Duodenal mucosa (tissue), 2 donors: ENCODE data around the gene ANP32B.
"Not testable (repeated sequence)": the region's sequence is repeated elsewhere in the genome, so short reads cannot be mapped to it uniquely, and the experiment has no call there.

ENCODE experiments used
- H3K27ac ChIP-seq: one replicate; pipeline ENCODE4 v1.7.0; 2013; ENCODE audit warnings: low read depth, low read length
- H3K27me3 ChIP-seq, 2 donors: one replicate each; pipeline ENCODE4 v1.7.0; 2013; ENCODE audit warnings: low read length in 2 of 2, control low read depth in 1 of 2; ENCODE audit not compliant: insufficient read depth in 2 of 2, control insufficient read depth in 1 of 2
- H3K36me3 ChIP-seq, 2 donors: one replicate each; pipeline ENCODE4 v1.7.0; 2013; ENCODE audit warnings: low read length in 2 of 2, control low read depth in 1 of 2; ENCODE audit not compliant: insufficient read depth in 2 of 2, control insufficient read depth in 1 of 2
- H3K4me1 ChIP-seq, 2 donors: one replicate each; pipeline ENCODE4 v1.7.0; 2013; ENCODE audit warnings: low read length in 2 of 2, control low read depth in 1 of 2; ENCODE audit not compliant: insufficient read depth in 2 of 2, control insufficient read depth in 1 of 2
- H3K4me3 ChIP-seq, 2 donors: one replicate each; pipeline ENCODE4 v1.7.0; 2013; ENCODE audit warnings: low read length in 2 of 2, low read depth in 1 of 2
- H3K9ac ChIP-seq, 2 donors: one replicate each; pipeline ENCODE4 v1.7.0; 2013; ENCODE audit warnings: low read length in 2 of 2, low read depth in 1 of 2
- H3K9me3 ChIP-seq, 2 donors: one replicate each; pipeline ENCODE4 v1.7.0; 2013; ENCODE audit warnings: low read length in 2 of 2, control low read depth in 1 of 2; ENCODE audit not compliant: control insufficient read depth in 1 of 2

Gene ANP32B

GRCh38 chr9:98019869-98020268 is 36.7 kb downstream of the ANP32B start:
- H3K4me3 ChIP-seq, H3K9me3 ChIP-seq, H3K4me1 ChIP-seq, H3K27me3 ChIP-seq, H3K9ac ChIP-seq: not testable (repeated sequence)
- Histone ChIP-seq H3K27ac (peak overlapping the region; percentile 53), H3K36me3 (peaks cover 18 to 56% of the 10 kb centered on the region in 2 donors)

DNA sequence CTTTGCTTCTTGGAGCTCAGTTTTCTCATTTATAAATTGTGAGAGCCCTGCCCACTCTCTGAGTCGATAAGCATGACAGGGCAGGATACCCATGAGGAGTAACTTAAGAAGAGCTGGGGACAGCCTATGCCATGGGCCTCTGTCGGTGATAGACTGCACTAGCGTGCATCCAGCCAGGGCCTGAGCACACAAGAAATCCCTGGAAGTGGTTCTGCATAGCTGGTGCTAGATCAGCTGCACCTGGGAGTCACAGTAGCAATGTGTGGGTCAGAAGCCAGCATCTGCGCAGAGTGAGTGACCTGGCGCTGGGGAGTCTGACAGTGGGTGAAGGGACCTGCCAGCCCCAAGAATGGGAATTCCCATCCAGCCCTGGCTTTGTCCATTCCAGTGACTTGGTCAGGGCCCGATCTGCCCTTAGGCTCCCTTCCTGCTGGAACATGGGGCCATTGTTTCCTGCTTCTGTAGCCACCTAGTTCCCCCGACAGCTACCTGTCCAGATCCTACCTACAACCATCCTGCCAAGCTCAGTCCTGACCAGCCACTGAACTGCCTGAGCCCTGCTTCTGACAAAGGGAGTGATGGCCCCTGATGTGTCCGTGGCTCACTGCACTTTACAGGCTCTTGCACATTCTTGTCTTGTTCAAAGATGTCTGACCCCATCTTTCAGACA is 37.5 kb downstream of the ANP32B start:
- Histone ChIP-seq H3K9ac (no peak overlapping the region), H3K27me3 (no peaks in the 10 kb centered on the region), H3K27ac (no peak overlapping the region), H3K4me1 (peaks cover 3 to 8% of the 10 kb centered on the region in 2 donors), H3K9me3 (no peaks in the 10 kb centered on the region), H3K36me3 (peaks cover 13 to 48% of the 10 kb centered on the region in 2 donors), H3K4me3 (no peak overlapping the region)

- H3K4me1 ChIP-seq, result peaks cover 3 to 8% of the 10 kb centered on the region in 2 donors
- H3K4me3 ChIP-seq, result no peak overlapping the region
- no peak overlapping the region for H3K9ac ChIP-seq
- H3K27ac ChIP-seq, result no peak overlapping the region
- H3K9me3 ChIP-seq, result no peaks in the 10 kb centered on the region
- H3K27me3 ChIP-seq, result no peaks in the 10 kb centered on the region
- peaks cover 8 to 40% of the 10 kb centered on the region in 2 donors for H3K36me3 ChIP-seq
These were observed 38.3 kb downstream of the ANP32B start for GRCh38 chr9:98021306-98022040.

GRCh38 chr9:98022447-98022846 is 39.3 kb downstream of the ANP32B start:
- H3K36me3 ChIP-seq, result peaks cover 7 to 31% of the 10 kb centered on the region in 2 donors

DNA sequence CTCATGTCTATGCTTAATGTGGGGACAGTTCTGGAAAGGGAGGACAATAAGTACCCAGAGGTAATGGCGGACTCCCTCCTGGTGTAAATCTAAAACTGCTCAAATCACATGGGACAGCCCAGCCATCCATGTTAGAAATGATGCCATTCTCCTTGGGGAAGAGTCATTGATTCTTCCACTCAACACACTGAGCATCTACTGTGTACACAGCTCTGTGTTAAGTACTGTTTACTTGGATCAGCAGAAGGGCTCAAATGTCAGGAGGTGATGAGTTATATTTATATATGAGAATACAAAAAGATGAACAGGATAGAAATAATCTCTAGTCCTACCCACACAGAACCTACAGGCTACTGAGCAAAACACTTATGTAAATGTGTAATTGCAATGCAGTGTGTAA is 41.6 kb downstream of the ANP32B start:
- Histone ChIP-seq H3K27me3 (no peaks in the 10 kb centered on the region), H3K9me3 (no peaks in the 10 kb centered on the region), H3K36me3 (peaks cover 0 to 15% of the 10 kb centered on the region in 2 donors), H3K4me3 (no peak overlapping the region), H3K9ac (no peak overlapping the region), H3K27ac (no peak overlapping the region), H3K4me1 (peaks cover 0 to under 1% of the 10 kb centered on the region in 2 donors)

More at GRCh38 chr9:98022447-98022846, 39.3 kb downstream of the ANP32B start:
- Histone ChIP-seq H3K9me3 (no peaks in the 10 kb centered on the region), H3K27ac (no peak overlapping the region), H3K4me1 (peaks cover 3 to 8% of the 10 kb centered on the region in 2 donors), H3K27me3 (no peaks in the 10 kb centered on the region), H3K9ac (no peak overlapping the region), H3K4me3 (no peak overlapping the region)

DNA sequence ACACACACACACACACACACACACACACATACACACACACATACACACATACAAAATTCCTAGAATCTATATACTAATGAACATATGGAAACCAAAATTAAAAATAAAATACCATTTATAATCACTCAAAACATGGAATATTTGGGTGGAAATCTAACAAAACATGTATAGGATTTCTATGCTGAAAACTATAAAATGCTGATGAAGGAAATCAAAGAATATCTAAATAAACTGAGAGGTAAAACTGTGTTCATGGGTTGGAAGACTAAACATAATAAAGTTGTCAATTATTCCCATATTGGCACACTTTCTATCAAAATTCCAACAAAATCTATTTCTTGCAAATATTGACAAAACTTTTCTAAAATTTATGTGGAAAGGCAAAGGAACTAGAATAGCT is 48.0 kb downstream of the ANP32B start:
- Histone ChIP-seq H3K9me3 (no peaks in the 10 kb centered on the region), H3K9ac (no peak overlapping the region), H3K4me3 (no peak overlapping the region)

GRCh38 chr9:98031935-98032334 is 48.8 kb downstream of the ANP32B start:
- Histone ChIP-seq H3K27me3 (no peaks in the 10 kb centered on the region), H3K36me3 (no peaks in the 10 kb centered on the region), H3K27ac (no peak overlapping the region), H3K9ac (no peak overlapping the region), H3K9me3 (no peaks in the 10 kb centered on the region), H3K4me3 (no peak overlapping the region), H3K4me1 (peaks cover 0 to 3% of the 10 kb centered on the region in 2 donors)

More for the DNA sequence above, 48.0 kb downstream of the ANP32B start:
- Histone ChIP-seq H3K4me1 (peaks cover 0 to 3% of the 10 kb centered on the region in 2 donors), H3K27ac (no peak overlapping the region), H3K36me3 (no peaks in the 10 kb centered on the region), H3K27me3 (no peaks in the 10 kb centered on the region)

GRCh38 chr9:98034593-98035546 is 51.7 kb downstream of the ANP32B start:
- no peak overlapping the region for H3K9ac ChIP-seq
- no peak overlapping the region for H3K27ac ChIP-seq
- H3K4me3 ChIP-seq, result no peak overlapping the region
- H3K4me1 ChIP-seq, result peaks cover 0 to 14% of the 10 kb centered on the region in 2 donors
- H3K9me3 ChIP-seq, result no peaks in the 10 kb centered on the region
- H3K36me3 ChIP-seq, result no peaks in the 10 kb centered on the region
- H3K27me3 ChIP-seq, result no peaks in the 10 kb centered on the region

DNA sequence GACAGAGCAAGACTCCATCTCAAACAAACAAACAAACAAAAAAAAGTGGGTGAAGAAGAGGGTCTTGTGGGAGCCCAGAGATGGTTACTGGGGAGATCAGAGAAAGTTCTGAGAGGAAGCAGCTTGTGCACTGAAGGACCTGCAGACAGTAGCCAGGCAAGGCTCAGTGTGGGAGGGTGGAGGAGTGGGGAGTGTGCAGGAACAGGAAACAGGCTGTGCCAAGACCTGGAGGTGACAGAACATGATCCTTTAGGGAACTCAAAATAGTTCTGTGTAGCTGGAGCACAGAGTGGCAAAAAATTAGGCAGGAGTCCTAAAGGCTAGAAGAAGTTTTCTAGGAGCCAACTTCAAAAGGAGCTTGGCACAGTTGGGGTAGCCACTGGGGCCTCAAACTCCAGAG is 54.2 kb downstream of the ANP32B start:
- Histone ChIP-seq H3K9me3 (no peaks in the 10 kb centered on the region), H3K9ac (no peak overlapping the region), H3K36me3 (no peaks in the 10 kb centered on the region), H3K27me3 (no peaks in the 10 kb centered on the region), H3K27ac (no peak overlapping the region), H3K4me1 (peaks cover 0 to 16% of the 10 kb centered on the region in 2 donors), H3K4me3 (no peak overlapping the region)
